ENCODE measurements around the gene MICB. TPM values are rescaled to one million over a fixed set of nuclear protein-coding genes. Genes with fewer than 3 reads are reported as not detected.

The MICB gene
- total RNA-seq, 1 experiment from 2014 or later = 21.7 TPM

DNA sequence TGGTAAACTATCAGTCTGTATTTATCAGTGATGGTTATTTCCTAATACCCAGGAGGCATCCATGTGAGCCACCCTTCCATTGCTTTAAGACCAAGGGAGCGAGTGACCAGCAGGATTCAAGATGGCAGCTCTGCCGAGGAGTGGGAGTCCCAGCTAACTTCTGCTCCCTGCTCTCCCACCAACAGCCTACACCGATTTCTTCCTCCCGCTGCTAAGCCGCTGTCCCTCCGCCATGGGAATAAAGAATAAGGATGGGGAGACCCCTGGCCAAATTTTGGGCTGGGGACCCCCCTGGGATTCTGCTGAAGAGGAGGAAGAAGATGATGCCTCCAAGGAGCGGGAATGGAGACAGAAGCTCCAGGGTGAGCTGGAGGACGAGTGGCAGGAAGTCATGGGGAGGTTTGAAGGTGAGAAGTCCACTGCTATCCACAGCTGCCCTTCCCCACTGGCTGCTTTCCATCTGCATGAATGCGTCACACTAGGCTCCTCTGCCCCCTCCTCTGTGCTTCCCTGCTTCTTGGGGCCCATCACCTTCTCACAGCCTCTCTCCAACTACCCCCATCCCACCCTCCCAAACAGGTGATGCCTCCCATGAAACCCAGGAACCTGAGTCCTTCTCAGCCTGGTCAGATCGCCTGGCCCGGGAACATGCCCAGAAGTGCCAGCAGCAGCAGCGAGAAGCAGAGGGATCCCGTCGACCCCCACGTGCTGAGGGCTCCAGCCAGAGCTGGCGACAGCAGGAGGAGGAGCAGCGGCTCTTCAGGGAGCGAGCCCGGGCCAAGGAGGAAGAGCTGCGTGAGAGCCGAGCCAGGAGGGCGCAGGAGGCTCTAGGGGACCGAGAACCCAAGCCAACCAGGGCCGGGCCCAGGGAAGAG is 59.7 kb downstream of the MICB start:
- TF ChIP-seq, protein P1, sequence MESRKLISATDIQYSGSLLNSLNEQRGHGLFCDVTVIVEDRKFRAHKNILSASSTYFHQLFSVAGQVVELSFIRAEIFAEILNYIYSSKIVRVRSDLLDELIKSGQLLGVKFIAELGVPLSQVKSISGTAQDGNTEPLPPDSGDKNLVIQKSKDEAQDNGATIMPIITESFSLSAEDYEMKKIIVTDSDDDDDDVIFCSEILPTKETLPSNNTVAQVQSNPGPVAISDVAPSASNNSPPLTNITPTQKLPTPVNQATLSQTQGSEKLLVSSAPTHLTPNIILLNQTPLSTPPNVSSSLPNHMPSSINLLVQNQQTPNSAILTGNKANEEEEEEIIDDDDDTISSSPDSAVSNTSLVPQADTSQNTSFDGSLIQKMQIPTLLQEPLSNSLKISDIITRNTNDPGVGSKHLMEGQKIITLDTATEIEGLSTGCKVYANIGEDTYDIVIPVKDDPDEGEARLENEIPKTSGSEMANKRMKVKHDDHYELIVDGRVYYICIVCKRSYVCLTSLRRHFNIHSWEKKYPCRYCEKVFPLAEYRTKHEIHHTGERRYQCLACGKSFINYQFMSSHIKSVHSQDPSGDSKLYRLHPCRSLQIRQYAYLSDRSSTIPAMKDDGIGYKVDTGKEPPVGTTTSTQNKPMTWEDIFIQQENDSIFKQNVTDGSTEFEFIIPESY (IDR thresholded peaks at IDR 0.05; ENCODE audit: extremely low read depth, insufficient replicate concordance, low read length) = no peak
- TF ChIP-seq EZH2phosphoT487 (IDR thresholded peaks at IDR 0.05; ENCODE audit: borderline replicate concordance) = no peak
- no peak for TF ChIP-seq CEBPB (IDR thresholded peaks at IDR 0.05; ENCODE audit: low read depth)
- TF ChIP-seq ZFX (IDR thresholded peaks at IDR 0.05) = no peak
- no peak for TF ChIP-seq SIN3A (IDR thresholded peaks at IDR 0.05; ENCODE audit: low read depth)
- TF ChIP-seq, protein P2, sequence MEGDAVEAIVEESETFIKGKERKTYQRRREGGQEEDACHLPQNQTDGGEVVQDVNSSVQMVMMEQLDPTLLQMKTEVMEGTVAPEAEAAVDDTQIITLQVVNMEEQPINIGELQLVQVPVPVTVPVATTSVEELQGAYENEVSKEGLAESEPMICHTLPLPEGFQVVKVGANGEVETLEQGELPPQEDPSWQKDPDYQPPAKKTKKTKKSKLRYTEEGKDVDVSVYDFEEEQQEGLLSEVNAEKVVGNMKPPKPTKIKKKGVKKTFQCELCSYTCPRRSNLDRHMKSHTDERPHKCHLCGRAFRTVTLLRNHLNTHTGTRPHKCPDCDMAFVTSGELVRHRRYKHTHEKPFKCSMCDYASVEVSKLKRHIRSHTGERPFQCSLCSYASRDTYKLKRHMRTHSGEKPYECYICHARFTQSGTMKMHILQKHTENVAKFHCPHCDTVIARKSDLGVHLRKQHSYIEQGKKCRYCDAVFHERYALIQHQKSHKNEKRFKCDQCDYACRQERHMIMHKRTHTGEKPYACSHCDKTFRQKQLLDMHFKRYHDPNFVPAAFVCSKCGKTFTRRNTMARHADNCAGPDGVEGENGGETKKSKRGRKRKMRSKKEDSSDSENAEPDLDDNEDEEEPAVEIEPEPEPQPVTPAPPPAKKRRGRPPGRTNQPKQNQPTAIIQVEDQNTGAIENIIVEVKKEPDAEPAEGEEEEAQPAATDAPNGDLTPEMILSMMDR (IDR thresholded peaks at IDR 0.05 in 2 of 3, conservative IDR thresholded peaks at IDR 0.05 in 1 of 3; ENCODE audit: borderline replicate concordance in 1 of 3, insufficient read depth in 1 of 3, low read depth in 2 of 3, low read length in 2 of 3) = no peak
- TF ChIP-seq SRF (IDR thresholded peaks at IDR 0.05; ENCODE audit: low read depth) = no peak
- Histone ChIP-seq H3K79me2 (ENCODE audit: insufficient read depth, low read length) (peaks cover 6% of the 10 kb centered on the region; the same call in 1 of the 2 replicates), H3K4me2 (ENCODE audit: low read length) (no peak overlapping the region), H3K4me1 (ENCODE audit: control insufficient read depth in 1 of 2, insufficient read depth in 2 of 2, low read length in 2 of 2) (peaks cover 5 to 24% of the 10 kb centered on the region in 2 experiments; a peak in 3 of 4 replicates), H4K20me1 (ENCODE audit: insufficient read depth) (no peaks in the 10 kb centered on the region), H3K9me2 (ENCODE audit: insufficient read depth) (no peaks in the 10 kb centered on the region), H3K4me3 (replicated peaks in 1 of 2; ENCODE audit: low read depth in 1 of 2, low read length in 2 of 2) (no peak overlapping the region), H3K9ac (ENCODE audit: low read length) (no peak overlapping the region), H3K36me3 (ENCODE audit: control insufficient read depth in 1 of 2, insufficient read depth in 2 of 2, low read length in 2 of 2) (peaks cover 19 to 20% of the 10 kb centered on the region in 2 experiments), H3K9me3 (ENCODE audit: control insufficient read depth in 1 of 2, insufficient read depth in 1 of 2, low read depth in 1 of 2, low read length in 2 of 2) (no peaks in the 10 kb centered on the region), H2AFZ (ENCODE audit: low read depth, low read length, poor library complexity, severe bottlenecking) (no peak overlapping the region), H3K27me3 (ENCODE audit: insufficient read depth, low read length) (no peaks in the 10 kb centered on the region), H3K27ac (ENCODE audit: low read depth, low read length) (no peak overlapping the region)
- ChIA-PET POLR2A (no interaction called here), RAD21 (ENCODE audit: low non-redundant PET in 1 of 2, low total read pairs in 2 of 2, uncharacterized antibody in 2 of 2, unreplicated experiment in 2 of 2) (no interaction called here), CTCF (no interaction called here)
- TSS peak; percentile 17 for BruUV-seq (replicated peaks)
- intact Hi-C loops (cut with micrococcal nuclease) = no loop called here
- ATAC-seq = no peak
- no peak for DNase-seq (ENCODE audit: low read depth, low spot score)

Measured in HCT116 (cell line).